Gastroesophageal sphincter (tissue), 3 donors: ENCODE results near the gene ANKRD13D.
A peak's percentile ranks its signal among the peaks of the same experiment; 100 is the strongest.

Experiments
- CTCF ChIP-seq, 4 experiments: fragments of 200-600 bp in 2 of 4; fragments of 450-650 bp in 2 of 4; sonication (generic) in 1 of 4; IDR thresholded peaks; one replicate each; pipeline ENCODE4 v1.5.1; 2017 to 2019; ENCODE audit warnings: antibody characterized with exemption in 4 of 4, mild to moderate bottlenecking in 2 of 4, moderate library complexity in 2 of 4
- EP300 ChIP-seq: sonication (generic); formaldehyde crosslinking; IDR thresholded peaks from one replicate; pipeline ENCODE4 v1.6.1; 2017; ENCODE audit warnings: antibody characterized with exemption, mild to moderate bottlenecking
- POLR2A ChIP-seq, 2 donors: fragments of 450-650 bp; IDR thresholded peaks; one replicate each; pipeline ENCODE4 v1.6.1; 2017; ENCODE audit warnings: antibody characterized with exemption in 2 of 2, mild to moderate bottlenecking in 2 of 2, moderate library complexity in 1 of 2
- POLR2AphosphoS5 ChIP-seq: sonication (generic); formaldehyde crosslinking; IDR thresholded peaks from one replicate; pipeline ENCODE4 v1.6.1; 2017; ENCODE audit warnings: antibody characterized with exemption

DNA sequence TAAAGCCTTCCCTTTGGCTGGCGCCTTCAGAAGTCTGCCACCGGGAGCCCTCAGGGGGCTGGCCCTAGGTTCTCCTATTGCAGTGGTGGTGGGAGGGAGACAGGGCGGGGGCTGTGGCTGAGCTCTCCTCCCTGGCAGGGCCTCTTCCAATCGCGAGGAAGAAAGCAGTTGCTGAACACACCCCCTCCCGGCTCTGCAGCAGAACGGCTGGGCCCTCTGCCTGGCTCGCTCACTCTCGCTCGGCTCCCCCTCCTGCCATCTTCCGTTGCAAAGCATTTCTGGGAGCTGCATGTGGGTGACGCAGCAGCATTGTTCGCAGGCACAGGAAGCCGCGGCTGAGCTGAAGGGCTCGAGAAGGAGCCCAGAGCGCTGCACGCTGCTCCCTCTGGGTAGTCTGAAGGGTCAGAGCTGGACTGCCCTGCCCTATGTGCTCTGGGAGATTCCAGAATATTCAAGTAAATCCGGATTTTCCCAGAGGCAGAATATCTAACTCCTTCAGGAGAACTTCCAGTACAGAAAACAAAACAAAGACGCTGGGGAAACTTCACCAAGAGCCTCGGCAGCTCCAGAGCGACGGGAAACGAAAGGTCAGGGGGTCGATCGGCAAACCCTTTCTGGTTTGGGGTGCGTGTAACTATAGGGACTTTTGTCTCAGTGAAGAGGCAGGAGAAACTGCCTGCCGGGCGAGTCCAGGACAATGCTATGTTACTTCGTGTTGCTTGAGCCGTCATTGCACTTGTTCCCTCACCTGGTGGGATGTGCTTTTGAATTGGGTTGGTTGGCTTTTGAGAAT, 49.1 kb upstream of the ANKRD13D start:
- TF ChIP-seq CTCF (IDR thresholded peaks at IDR 0.05) (peak in 2 of 4 experiments; percentile 14 to 16), POLR2A (IDR thresholded peaks at IDR 0.05) (peak; percentile 87 to 92), POLR2AphosphoS5 (peak; percentile 99), EP300 (no peak)
